ENCODE data around the gene ZNF778. TPM values are rescaled to one million over a fixed set of nuclear protein-coding genes. Genes with fewer than 3 reads are reported as not detected.
A peak's percentile ranks its signal among the peaks of the same experiment; 100 is the strongest.

ZNF778 gene
- total and polyA plus RNA-seq, 2 of the 13 experiments (the other 11 are each of a cell fraction or from before 2014, with no cell fraction given): 3.8 to 7.2 TPM

- TF ChIP-seq MTF2 (CRISPR knock-in tag; IDR thresholded peaks at IDR 0.05; ENCODE audit: borderline replicate concordance) (0 out of 2 replicates have a peak, but pooled peaks have one; percentile 13), FOXK2 (IDR thresholded peaks at IDR 0.05) (peak; percentile 85), ATAD3A (CRISPR knock-in tag; IDR thresholded peaks at IDR 0.05) (no peak), SIN3A (IDR thresholded peaks at IDR 0.05; ENCODE audit: borderline replicate concordance, low read depth, low read length) (0 out of 2 replicates have a peak, but pooled peaks have one; percentile 52), SOX5 (CRISPR knock-in tag; IDR thresholded peaks at IDR 0.05; ENCODE audit: borderline replicate concordance) (peak; percentile 50; the same call in 1 of the 2 replicates), ZMYM2 (CRISPR knock-in tag; IDR thresholded peaks at IDR 0.05) (peak; percentile 80; the same call in 1 of the 2 replicates), MIER3 (CRISPR knock-in tag; IDR thresholded peaks at IDR 0.05; ENCODE audit: borderline replicate concordance) (0 out of 2 replicates have a peak, but pooled peaks have one; percentile 27), ZNF430 (CRISPR knock-in tag; IDR thresholded peaks at IDR 0.05) (0 out of 2 replicates have a peak, but pooled peaks have one; percentile 11), ZNF552 (CRISPR knock-in tag; IDR thresholded peaks at IDR 0.05; ENCODE audit: borderline replicate concordance) (peak; percentile 18; the same call in 1 of the 2 replicates), TFDP2 (CRISPR knock-in tag; IDR thresholded peaks at IDR 0.05) (peak; percentile 15; the same call in 1 of the 2 replicates), EP300 (IDR thresholded peaks at IDR 0.05; ENCODE audit: low read depth in 2 of 2, low read length in 2 of 2) (no peak), EP300 (CRISPR knock-in tag; IDR thresholded peaks at IDR 0.05; ENCODE audit: borderline replicate concordance) (0 out of 2 replicates have a peak, but pooled peaks have one; percentile 4), HOXD1 (CRISPR knock-in tag; IDR thresholded peaks at IDR 0.05) (peak; percentile 27; the same call in 1 of the 2 replicates), FOXO4 (CRISPR knock-in tag; conservative IDR thresholded peaks at IDR 0.05) (peak; percentile 48; the same call in 1 of the 2 replicates), ADNP (CRISPR knock-in tag; IDR thresholded peaks at IDR 0.05) (peak; percentile 86), MAX (IDR thresholded peaks at IDR 0.05) (peak; percentile 87), ZNF281 (CRISPR knock-in tag; IDR thresholded peaks at IDR 0.05; ENCODE audit: borderline replicate concordance) (peak; percentile 52; the same call in 1 of the 2 replicates), NFYB (CRISPR knock-in tag; IDR thresholded peaks at IDR 0.05) (0 out of 2 replicates have a peak, but pooled peaks have one; percentile 17), ZC3H13 (CRISPR knock-in tag; IDR thresholded peaks at IDR 0.05) (no peak), HDAC1 (CRISPR knock-in tag; IDR thresholded peaks at IDR 0.05) (peak; percentile 78; the same call in 1 of the 2 replicates), MAFK (conservative IDR thresholded peaks at IDR 0.05 in 1 of 2, IDR thresholded peaks at IDR 0.05 in 1 of 2; ENCODE audit: low read length in 2 of 2) (peak; percentile 64 to 78), PITX1 (CRISPR knock-in tag; IDR thresholded peaks at IDR 0.05) (peak; percentile 36; the same call in 1 of the 2 replicates), ZNF264 (CRISPR knock-in tag; IDR thresholded peaks at IDR 0.05) (0 out of 2 replicates have a peak, but pooled peaks have one; percentile 19), ZBTB25 (CRISPR knock-in tag; IDR thresholded peaks at IDR 0.05) (0 out of 2 replicates have a peak, but pooled peaks have one; percentile 17)
Measured at GRCh38 chr16:89246383-89246902, 28.9 kb downstream of the ZNF778 start (continued).

Data from HepG2 (cell line).